Medulla oblongata (tissue), 1 donor: ENCODE measurements around the gene CDK18.

ENCODE experiments used
- DNase-seq: peaks from one replicate; pipeline ENCODE4 v3.0.0-alpha.2; 2015; ENCODE audit errors: extremely low spot score

Gene CDK18

GRCh38 chr1:205523261-205523890 is 18.9 kb downstream of the CDK18 start:
- DNase-seq = no peak

- DNase-seq = peak; percentile 95
These were observed 19.7 kb downstream of the CDK18 start for GRCh38 chr1:205523891-205524793.

- DNase-seq = no peak
These were observed 20.3 kb downstream of the CDK18 start for GRCh38 chr1:205524794-205525101.

GRCh38 chr1:205525495-205526285 is 21.2 kb downstream of the CDK18 start:
- DNase-seq = no peak

GRCh38 chr1:205526431-205526830 is 22.0 kb downstream of the CDK18 start:
- no peak for DNase-seq

GRCh38 chr1:205527931-205528330 is 23.5 kb downstream of the CDK18 start:
- no peak for DNase-seq

- no peak for DNase-seq
These were observed 24.0 kb downstream of the CDK18 start for GRCh38 chr1:205528446-205528886.

- DNase-seq = peak; percentile 88
These were observed 24.7 kb downstream of the CDK18 start for GRCh38 chr1:205528887-205529825.

- no peak for DNase-seq
These were observed 25.6 kb downstream of the CDK18 start for GRCh38 chr1:205530116-205530515.

- DNase-seq = no peak
These were observed 26.9 kb downstream of the CDK18 start for GRCh38 chr1:205531191-205532025.

GRCh38 chr1:205532026-205532898 is 27.8 kb downstream of the CDK18 start:
- no peak for DNase-seq

GRCh38 chr1:205532996-205533735 is 28.7 kb downstream of the CDK18 start:
- DNase-seq = peak; percentile 2

- DNase-seq = peak; percentile 3
These were observed 29.4 kb downstream of the CDK18 start for GRCh38 chr1:205533748-205534443.

GRCh38 chr1:205534444-205534985 is 30.0 kb downstream of the CDK18 start:
- no peak for DNase-seq

- DNase-seq = peak; percentile 2
These were observed 30.6 kb downstream of the CDK18 start for GRCh38 chr1:205535096-205535495.

- no peak for DNase-seq
These were observed 31.6 kb downstream of the CDK18 start for GRCh38 chr1:205535866-205536758.
